Measurements from ENCODE around the gene USP33.
"Not testable (repeated sequence)": the region's sequence is repeated elsewhere in the genome, so short reads cannot be mapped to it uniquely, and the experiment has no call there.

The USP33 gene

GRCh38 chr1:77671836-77672235, 87.8 kb downstream of the USP33 start:
- DNase-seq (ENCODE audit: low read depth in 3 of 3): no peak

GRCh38 chr1:77670330-77670729, 89.3 kb downstream of the USP33 start:
- DNase-seq (ENCODE audit: low read depth in 3 of 3): no peak

GRCh38 chr1:77668924-77669449, 90.7 kb downstream of the USP33 start:
- DNase-seq (ENCODE audit: low read depth in 3 of 3): no peak

GRCh38 chr1:77664939-77665516, 94.6 kb downstream of the USP33 start:
- no peak for DNase-seq (ENCODE audit: low read depth in 3 of 3)

DNA sequence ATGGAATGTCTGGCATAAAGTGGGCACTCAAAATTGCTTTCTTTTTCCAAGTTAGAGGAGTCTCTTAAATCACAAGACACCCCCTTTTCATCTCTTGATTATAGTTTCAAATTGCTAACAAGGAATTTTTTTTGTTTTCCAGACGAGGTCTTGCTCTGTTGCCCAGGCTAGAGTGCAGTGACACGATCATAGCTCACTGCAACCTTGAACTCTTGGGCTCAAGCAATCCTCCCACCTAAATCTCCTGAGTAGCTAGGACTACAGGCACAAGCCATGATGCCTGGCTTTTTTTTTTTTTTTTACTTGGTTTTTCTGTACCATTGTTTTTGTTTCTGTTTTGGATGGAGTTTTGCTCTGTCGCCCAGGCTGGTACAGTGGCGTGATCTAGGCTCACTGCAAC, 98.0 kb downstream of the USP33 start:
- no peak for DNase-seq (ENCODE audit: low read depth in 3 of 3)

- no peak for DNase-seq (ENCODE audit: low read depth in 3 of 3)
These were observed 99.6 kb downstream of the USP33 start for GRCh38 chr1:77659879-77660593.

GRCh38 chr1:77658271-77658670, 101.4 kb downstream of the USP33 start:
- no peak for DNase-seq (ENCODE audit: low read depth in 3 of 3)

GRCh38 chr1:77655431-77655974, 104.1 kb downstream of the USP33 start:
- DNase-seq (ENCODE audit: low read depth in 3 of 3): no peak

DNA sequence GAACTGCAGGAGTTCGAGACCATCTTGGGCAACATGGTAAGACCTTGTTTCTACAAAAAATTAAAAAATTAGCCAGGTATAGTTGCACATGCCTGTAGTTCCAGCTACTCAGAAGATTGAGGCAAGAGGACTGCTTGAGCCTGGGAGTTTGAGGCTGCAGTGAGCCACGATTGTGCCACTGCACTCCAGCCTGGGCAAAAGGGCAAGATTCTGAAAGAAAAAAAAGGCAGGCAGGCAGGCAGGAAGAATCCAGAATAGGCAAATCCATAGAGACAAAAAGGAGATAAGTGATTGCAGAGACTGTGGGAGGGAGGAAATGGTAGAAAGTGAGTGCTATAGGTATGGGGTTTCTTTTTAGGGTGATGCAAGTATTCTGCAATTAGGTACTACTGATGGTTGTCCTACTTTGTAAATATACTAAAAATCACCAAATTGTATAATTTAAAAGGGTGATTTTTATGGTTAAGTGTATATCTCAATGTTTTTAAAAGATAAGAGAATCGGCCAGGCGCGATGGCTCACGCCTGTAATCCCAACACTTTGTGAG, 106.6 kb downstream of the USP33 start:
- DNase-seq (ENCODE audit: low read depth in 3 of 3): no peak

DNA sequence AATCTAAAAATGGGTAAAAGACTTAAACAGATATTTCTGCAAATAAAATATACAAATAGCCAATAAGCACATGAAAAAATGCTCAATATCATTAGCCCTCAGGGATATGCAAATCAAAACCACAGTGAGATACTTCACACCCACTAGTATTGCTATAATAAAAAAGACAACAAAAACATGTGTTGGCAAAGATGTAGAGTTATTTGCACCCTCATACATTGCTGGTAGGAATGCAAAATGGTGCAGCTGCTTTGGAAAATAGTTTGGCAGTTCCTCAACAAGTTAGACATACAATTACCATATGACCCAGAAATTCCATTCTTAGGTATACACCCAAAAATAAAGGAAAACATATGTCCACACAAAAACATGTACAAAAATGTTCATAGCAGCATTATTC, 107.4 kb downstream of the USP33 start:
- DNase-seq (ENCODE audit: low read depth in 3 of 3): no peak

DNA sequence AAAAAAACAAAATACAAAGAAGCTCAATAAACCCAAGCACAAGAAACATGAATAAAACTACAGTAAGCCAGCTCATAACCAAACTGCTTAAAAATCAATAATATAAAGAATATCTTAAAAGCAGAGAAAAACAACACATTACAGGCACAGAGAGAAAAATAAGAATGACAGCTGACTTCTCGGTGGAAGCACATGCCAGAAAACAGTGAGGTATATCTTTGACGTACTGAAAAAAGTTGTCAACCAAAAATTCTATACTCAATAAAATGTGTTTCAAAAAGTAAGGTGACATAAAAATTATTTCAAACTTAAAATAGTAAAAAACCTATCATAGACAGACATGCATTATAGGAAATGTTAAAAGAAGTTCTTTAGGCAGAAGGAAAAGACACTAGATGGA, 110.5 kb downstream of the USP33 start:
- no peak for DNase-seq (ENCODE audit: low read depth in 3 of 3)

- DNase-seq (ENCODE audit: low read depth in 3 of 3): not testable (repeated sequence)
These were observed 113.4 kb downstream of the USP33 start for GRCh38 chr1:77646224-77646623.

Measured in stimulated activated CD4-positive, alpha-beta T cell treated with anti-CD3 and anti-CD28 coated beads, TNF-alpha, amount 100 ng/mL, for 48 hours (primary cell).